Activated CD8-positive, alpha-beta T cell treated with anti-CD3 and anti-CD28 coated beads for 36 hours (primary cell): ENCODE measurements around the gene PLEKHG3. TPM values are rescaled to one million over a fixed set of nuclear protein-coding genes. Genes with fewer than 3 reads are reported as not detected.

Source experiments
- ATAC-seq: fragments of 200-7000 bp; cut with Tn5 transposase; one replicate; pipeline ENCODE4 v1.10.0; 2021; ENCODE audit warnings: mild to moderate bottlenecking, moderate library complexity
- CTCF ChIA-PET: fragments of 350-600 bp; sonication (Branson Sonifier 250); formaldehyde crosslinking; loops from one replicate; lab custom pipeline; 2021; ENCODE audit warnings: antibody characterized with exemption; lab: Charles Lee
- POLR2A ChIA-PET: fragments of 350-600 bp; sonication (Branson Sonifier 250); formaldehyde crosslinking; loops from one replicate; lab custom pipeline; 2021; ENCODE audit warnings: antibody characterized with exemption; lab: Charles Lee
- DNase-seq: peaks from one replicate; pipeline ENCODE4 v3.0.0-alpha.2; 2020
- H3K27ac Mint-ChIP-seq: one replicate; pipeline ENCODE4 v1.8.0; 2021; ENCODE audit warnings: mild to moderate bottlenecking, mixed read lengths
- H3K27me3 Mint-ChIP-seq: one replicate; pipeline ENCODE4 v1.8.0; 2021; ENCODE audit warnings: mixed read lengths
- H3K36me3 Mint-ChIP-seq: one replicate; pipeline ENCODE4 v1.8.0; 2021; ENCODE audit warnings: low read depth, mixed read lengths
- H3K4me1 Mint-ChIP-seq: one replicate; pipeline ENCODE4 v1.8.0; 2021; ENCODE audit warnings: low read depth, mixed read lengths
- H3K4me3 Mint-ChIP-seq: one replicate; pipeline ENCODE4 v1.8.0; 2021; ENCODE audit warnings: mild to moderate bottlenecking, moderate library complexity, mixed read lengths
- H3K9me3 Mint-ChIP-seq: one replicate; pipeline ENCODE4 v1.8.0; 2021; ENCODE audit warnings: mixed read lengths
- intact Hi-C: fragments of 100-400 bp; cut with micrococcal nuclease; formaldehyde crosslinking; loops from one replicate; pipeline ENCODE4 v1.10.0; 2022
- microRNA-seq: library from miRNA; unstranded; fragments of <30 nt; microRNA quantifications from one replicate; pipeline ENCODE4 v1.2.0, GENCODE V29; 2022; ENCODE audit warnings: borderline microRNAs expressed, borderline replicate concordance
- total RNA-seq, 2 experiments: library from RNA; stranded (reverse); gene quantifications; one replicate each; pipeline ENCODE4 v1.2.3, GENCODE V29; 2021
- TF ChIP-seq, protein P1 (sequence below): fragments of 200-600 bp; IDR thresholded peaks from one replicate; pipeline ENCODE4 v1.8.0; 2022; ENCODE audit warnings: antibody characterized with exemption, mild to moderate bottlenecking

Gene PLEKHG3
- total RNA-seq, 2 experiments from 2014 or later, result 2.7 to 2.8 TPM

DNA sequence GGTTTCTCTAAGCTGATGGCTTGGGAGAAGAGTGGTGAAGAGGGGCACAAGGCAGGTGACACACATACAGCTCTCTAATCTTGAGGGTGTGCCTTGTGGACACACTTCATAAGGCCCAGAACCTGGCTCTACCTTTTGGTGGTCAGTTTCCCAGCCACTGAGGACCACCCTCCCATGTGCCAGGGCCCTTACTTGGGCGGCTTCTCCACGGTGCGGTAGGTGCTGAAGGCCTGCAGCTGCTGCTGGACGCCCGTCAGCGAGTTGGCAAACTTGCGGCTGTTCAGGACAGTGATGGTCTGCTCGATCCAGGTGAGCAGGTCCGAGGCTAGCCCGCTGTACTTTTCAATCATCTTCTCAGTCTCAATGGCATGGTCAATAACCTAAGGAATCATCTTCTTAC is 95.3 kb downstream of the PLEKHG3 start:
- Mint-ChIP-seq H3K4me3 (no peak overlapping the region), H3K27ac (no peak overlapping the region), H3K4me1 (no peaks in the 10 kb centered on the region), H3K36me3 (no peaks in the 10 kb centered on the region), H3K27me3 (no peaks in the 10 kb centered on the region), H3K9me3 (no peaks in the 10 kb centered on the region)
- DNase-seq, result no peak
- no peak for ATAC-seq
- ChIA-PET CTCF (interaction anchor here (0.8 to 5.8 kb wide), 9 partner anchors 11 to 95 kb away, joined by 3 to 44 read pairs (median 4); partner anchors contain the start of gene PLEKHG3), POLR2A (no interaction called here)
- intact Hi-C loops, result no loop called here
- TF ChIP-seq, protein P1, sequence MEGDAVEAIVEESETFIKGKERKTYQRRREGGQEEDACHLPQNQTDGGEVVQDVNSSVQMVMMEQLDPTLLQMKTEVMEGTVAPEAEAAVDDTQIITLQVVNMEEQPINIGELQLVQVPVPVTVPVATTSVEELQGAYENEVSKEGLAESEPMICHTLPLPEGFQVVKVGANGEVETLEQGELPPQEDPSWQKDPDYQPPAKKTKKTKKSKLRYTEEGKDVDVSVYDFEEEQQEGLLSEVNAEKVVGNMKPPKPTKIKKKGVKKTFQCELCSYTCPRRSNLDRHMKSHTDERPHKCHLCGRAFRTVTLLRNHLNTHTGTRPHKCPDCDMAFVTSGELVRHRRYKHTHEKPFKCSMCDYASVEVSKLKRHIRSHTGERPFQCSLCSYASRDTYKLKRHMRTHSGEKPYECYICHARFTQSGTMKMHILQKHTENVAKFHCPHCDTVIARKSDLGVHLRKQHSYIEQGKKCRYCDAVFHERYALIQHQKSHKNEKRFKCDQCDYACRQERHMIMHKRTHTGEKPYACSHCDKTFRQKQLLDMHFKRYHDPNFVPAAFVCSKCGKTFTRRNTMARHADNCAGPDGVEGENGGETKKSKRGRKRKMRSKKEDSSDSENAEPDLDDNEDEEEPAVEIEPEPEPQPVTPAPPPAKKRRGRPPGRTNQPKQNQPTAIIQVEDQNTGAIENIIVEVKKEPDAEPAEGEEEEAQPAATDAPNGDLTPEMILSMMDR, result no peak

Small RNAs within 50 kb of the gene (microRNA-seq; reads per million reads assigned to microRNA genes)
- not detected for gene MIR7855

Other genes with a start within 250 kb of the PLEKHG3 start
- 1 to 10 TPM; 1.3 to 1.6 TPM for gene AKAP5, start 238.9 kb upstream of the PLEKHG3 start, total RNA-seq
- 10 to 100 TPM; 58.6 to 58.8 TPM for gene ZBTB25, start 200.6 kb upstream of the PLEKHG3 start, total RNA-seq
- 10 to 100 TPM; 64.7 to 67.8 TPM for gene ZBTB1, start 199.7 kb upstream of the PLEKHG3 start, total RNA-seq
- gene HSPA2, start 163.7 kb upstream of the PLEKHG3 start, total RNA-seq, result 1 to 10 TPM; 2.9 to 3.6 TPM
- under 1 TPM in 1 of 2 experiments, not detected in 1; 0.29 TPM for gene PPP1R36, start 154.5 kb upstream of the PLEKHG3 start, total RNA-seq
- gene SPTB, start 175.5 kb downstream of the PLEKHG3 start, total RNA-seq, result under 1 TPM; 0.07 to 0.27 TPM
- 10 to 100 TPM; 47.0 to 57.4 TPM for gene CHURC1, start 210.0 kb downstream of the PLEKHG3 start, total RNA-seq
- not detected for gene GPX2, start 238.3 kb downstream of the PLEKHG3 start, total RNA-seq